Measurements from ENCODE around the gene RPL32.
"Not testable (repeated sequence)": the region's sequence is repeated elsewhere in the genome, so short reads cannot be mapped to it uniquely, and the experiment has no call there.

The RPL32 gene

DNA sequence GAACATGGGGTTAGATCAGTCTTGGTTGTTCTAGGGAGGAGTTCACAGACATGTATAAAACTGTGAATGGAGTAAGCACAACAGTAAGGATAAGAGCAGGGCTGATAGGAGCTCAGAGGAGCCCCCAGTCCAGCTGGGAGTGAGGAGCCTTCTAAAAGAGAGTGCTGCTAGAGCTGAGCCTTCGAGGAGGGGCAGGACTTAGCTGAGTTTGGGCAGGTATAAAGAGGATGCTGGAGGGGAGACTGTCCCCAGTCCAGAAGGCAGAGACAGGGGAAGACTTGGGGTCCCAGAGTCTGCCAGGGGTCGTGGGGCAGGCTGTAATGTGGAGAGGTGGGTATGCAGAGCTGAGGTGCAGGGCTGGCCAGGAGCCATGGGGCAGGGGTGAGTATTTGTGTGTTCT lies 32.8 kb downstream of the RPL32 start:
- no peak for DNase-seq

GRCh38 chr3:12807601-12808359 lies 33.6 kb downstream of the RPL32 start:
- DNase-seq = no peak

DNA sequence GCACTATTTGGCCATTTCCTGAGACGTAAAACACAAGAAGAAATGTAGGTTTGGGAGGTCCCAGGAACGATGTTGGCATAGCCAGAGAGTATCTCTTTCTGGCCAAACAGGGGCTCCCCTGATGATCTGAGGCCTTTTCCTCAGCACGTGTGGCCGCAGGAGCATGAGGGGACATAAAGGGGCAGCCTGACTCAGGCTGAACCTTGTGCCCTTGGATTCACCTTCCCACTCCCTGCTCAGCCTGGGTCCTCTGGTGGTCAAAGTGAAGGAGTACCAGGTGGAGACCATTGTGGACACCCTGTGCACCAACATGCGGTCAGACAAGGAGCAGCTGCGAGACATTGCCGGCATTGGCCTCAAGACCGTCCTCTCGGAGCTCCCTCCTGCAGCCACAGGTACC lies 34.3 kb downstream of the RPL32 start:
- no peak for DNase-seq

- no peak for DNase-seq
These were observed 38.0 kb downstream of the RPL32 start for GRCh38 chr3:12803371-12803770.

- DNase-seq = no peak
These were observed 41.6 kb downstream of the RPL32 start for GRCh38 chr3:12799525-12800440.

GRCh38 chr3:12798559-12799179 lies 42.7 kb downstream of the RPL32 start:
- DNase-seq = no peak

DNA sequence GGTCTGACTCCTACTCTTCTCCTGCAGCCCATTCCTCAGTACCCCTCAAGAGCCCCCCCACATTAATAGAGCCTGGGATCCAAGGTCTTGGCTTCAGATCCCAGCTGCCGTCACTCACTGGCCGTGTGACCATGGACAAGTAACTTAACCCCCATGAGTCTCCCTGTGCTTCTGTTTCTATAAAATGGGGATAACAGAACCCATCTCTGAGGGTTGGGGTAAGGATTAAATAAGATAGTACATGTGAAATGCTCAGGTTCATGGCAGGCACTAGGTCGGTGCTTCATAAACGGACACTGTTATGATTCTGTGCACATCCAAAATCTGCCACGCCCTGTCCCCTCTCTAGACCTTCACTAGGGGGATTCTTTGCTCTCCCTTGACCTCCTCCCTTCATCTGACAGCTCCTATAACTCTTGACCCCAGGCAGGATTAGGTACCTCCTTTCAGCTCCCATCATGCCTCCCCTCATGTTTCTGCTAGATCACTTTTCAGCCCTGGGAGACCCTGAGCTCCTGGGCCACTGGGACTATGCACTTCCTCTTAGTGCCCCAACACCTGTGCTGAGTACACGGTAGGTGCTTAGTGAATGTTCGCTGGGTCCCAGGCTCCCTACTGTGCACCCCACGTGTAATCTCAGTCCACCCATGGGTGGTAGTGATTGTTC lies 43.3 kb downstream of the RPL32 start:
- no peak for DNase-seq

DNA sequence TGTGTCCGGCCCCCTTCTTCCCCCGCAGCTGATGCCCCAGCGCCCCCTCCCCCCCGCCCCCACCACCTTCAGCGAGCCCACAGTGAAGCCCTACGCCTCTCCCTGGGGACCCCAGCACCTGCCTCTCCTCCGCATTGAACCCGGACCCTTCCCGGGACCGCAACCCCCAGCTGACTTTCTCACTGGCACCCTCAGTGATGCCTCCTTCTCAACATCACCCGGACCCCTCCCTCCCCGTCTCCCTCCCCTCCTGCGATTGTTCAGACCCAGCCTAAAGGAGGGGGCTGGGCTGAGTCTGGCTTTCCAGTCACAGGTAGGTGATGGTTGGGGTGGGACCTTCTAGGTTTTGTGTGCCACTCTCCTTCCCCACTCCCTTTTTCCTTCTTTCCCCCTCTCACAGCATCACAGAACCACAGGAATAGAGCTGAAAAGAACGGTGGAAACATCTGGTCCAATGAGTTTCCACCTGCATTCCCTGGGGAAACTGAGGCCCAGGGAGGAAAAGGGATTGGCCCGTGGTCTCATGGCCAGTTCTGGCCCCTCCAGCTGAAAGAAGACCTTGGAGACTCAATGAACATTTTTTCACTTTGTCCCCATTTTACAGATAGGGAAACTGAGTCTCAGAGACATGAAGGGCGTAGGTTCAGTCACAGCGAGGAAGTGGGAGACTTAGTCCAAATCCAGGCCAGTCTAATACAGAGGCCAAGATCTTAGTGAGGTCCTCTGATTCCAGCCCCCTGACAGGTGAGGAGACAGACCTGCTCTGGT lies 44.1 kb downstream of the RPL32 start:
- no peak for DNase-seq

DNA sequence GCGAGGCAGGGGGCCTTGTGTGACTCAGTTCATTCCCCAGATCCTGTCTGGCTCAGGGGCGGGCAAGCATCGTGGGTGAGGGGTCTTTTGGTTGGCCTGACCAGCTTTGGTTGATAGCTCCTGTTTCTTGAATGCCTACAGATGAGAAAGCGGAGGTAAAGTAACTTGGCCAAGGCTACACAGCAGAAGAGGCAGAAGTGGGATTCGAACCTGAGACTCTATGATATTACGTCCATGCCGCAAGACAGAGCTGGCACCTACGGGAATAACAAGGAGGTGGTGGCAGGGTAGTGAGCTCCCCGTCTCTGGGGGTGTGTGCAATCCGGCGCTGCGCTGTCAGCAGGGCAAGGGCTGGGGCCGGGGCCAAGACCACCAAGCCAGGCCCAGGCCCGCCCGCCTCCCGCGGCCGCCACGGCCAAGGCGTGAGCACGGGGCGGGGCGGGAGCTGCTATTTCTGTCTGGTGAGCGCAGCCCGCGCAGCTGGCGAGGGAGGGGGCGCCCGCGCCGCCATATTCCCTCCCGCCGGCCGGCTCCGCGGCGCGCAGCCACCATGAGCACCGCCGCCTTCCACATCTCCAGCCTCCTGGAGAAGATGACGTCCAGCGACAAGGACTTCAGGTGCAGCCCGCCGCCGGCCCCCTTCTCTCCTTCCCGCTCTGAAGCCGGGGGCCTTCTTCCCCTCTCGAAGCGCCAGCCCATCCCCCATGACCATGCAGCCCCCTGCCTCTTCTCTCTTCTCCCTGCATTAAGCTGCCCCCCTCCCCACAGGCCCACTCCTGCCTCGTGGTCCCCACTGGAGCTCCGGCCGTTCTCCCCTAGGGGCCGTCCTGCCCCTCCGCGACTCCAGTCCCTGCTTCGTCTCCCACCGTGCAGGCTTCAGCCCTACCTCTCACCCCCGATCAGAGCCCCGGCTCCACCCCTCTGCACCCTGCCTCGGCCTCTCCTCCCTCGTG lies 44.9 kb downstream of the RPL32 start, which contains the start of gene CAND2:
TSS of gene CAND2 (plus strand) at position 510 of the 953 bp plus-strand sequence. CDS start at position 551, 41 bp downstream.
- DNase-seq = no peak

DNA sequence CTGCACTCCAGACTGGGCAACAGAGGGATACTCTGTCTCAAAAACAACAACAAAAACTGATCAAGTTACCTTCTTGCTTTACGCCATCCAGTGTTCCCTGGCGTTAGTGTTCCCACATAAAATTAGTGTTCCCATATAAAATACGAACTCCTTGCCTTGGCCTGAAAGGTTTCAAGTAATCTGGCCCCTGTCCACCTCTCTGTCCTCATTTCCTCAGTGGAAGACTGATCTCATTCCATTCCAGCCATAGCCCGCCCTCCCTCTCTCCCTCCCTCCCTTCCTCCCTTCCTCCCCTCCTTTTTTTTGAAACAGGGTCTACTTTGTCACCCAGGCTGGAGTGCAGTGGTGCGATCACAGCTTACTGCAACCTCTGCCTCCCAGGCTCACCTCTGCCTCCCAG lies 47.7 kb downstream of the RPL32 start:
- no peak for DNase-seq

DNA sequence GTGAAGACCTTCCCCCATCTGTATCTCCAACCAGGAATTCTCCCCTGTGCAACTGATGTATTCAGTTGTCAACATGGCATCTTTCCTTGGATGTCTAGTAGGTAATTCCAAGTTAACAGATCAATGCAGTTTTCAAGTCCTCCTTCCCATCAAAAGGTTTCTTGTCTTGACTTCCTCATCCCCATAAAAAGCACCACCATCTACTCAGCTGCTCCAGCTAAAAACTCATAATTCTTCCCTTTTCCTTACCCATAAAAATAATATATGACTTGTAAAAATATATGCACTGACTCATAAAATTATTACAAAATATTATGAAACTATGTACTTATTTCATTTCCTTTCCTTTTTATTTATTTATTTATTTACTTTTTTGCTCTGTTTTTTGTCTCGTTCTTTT lies 49.9 kb downstream of the RPL32 start:
- DNase-seq = no peak

- DNase-seq = not testable (repeated sequence)
These were observed 53.2 kb downstream of the RPL32 start for GRCh38 chr3:12787967-12788690.

DNA sequence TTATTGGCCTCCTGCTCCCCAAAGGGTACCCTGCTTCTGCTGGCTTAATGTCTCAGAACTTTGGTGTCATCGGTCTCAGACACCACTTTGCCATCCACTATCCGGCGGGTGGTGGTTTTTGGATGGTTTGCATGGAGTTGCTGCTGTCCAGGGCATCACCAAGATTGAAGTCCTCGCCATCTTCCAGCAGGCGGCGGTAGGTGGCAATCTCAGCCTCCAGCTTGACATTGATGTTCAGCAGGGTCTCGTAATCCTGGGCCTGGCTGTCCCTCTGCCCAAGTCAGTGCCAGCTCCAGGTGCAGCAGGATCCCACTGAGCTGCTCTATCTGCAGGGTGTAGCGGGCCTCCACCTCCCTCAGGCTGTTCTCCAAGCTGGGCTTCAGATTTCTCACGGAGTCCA lies 54.0 kb downstream of the RPL32 start:
- peak in 1 of 2 experiments; percentile 23 for DNase-seq

- no peak for DNase-seq
These were observed 56.3 kb downstream of the RPL32 start for GRCh38 chr3:12785096-12785495.
